Endometrial microvascular endothelial cells (primary cell): ENCODE results near the gene CHMP5. TPM values are rescaled to one million over a fixed set of nuclear protein-coding genes. Genes with fewer than 3 reads are reported as not detected.
"Not testable (repeated sequence)": the region's sequence is repeated elsewhere in the genome, so short reads cannot be mapped to it uniquely, and the experiment has no call there.

Source experiments
- in situ Hi-C: cut with HindIII; loops from 2 replicates; pipeline ENCODE4 v1.10.0; 2017; ENCODE audit warnings: low sequenced_read_pairs, low pct_unique_long_range_greater_than_20kb; ENCODE audit errors: inconsistent ontology term
- total RNA-seq: library from RNA; depleted of rRNA; stranded (reverse); fragments of >200 nt; gene quantifications from one replicate; pipeline ENCODE4 v1.2.3, GENCODE V29; 2015; ENCODE audit errors: inconsistent ontology term

CHMP5 gene
- total RNA-seq, 1 donor from 2014 or later: 69.4 TPM

GRCh38 chr9:33297432-33297831 lies 32.6 kb downstream of the CHMP5 start:
- in situ Hi-C loops: loop anchor here (25.0 kb wide), 1 partner anchor 165 kb away; the partner anchor contains the start of gene NOL6

- in situ Hi-C loops: no loop called here
Measured at GRCh38 chr9:33300546-33300945, 35.7 kb downstream of the CHMP5 start.

GRCh38 chr9:33304362-33304761 lies 39.5 kb downstream of the CHMP5 start:
- in situ Hi-C loops: no loop called here

- in situ Hi-C loops: no loop called here
Measured at GRCh38 chr9:33306037-33306436, 41.2 kb downstream of the CHMP5 start.

- in situ Hi-C loops: no loop called here
Measured at GRCh38 chr9:33307067-33307466, 42.2 kb downstream of the CHMP5 start.

- in situ Hi-C loops: no loop called here
Measured at GRCh38 chr9:33309903-33310302, 45.1 kb downstream of the CHMP5 start.

GRCh38 chr9:33310748-33311147 lies 45.9 kb downstream of the CHMP5 start:
- in situ Hi-C loops: no loop called here

- in situ Hi-C loops: no loop called here
Measured at GRCh38 chr9:33311953-33312352, 47.1 kb downstream of the CHMP5 start.

GRCh38 chr9:33315371-33315770 lies 50.5 kb downstream of the CHMP5 start:
- in situ Hi-C loops: no loop called here

GRCh38 chr9:33317136-33317535 lies 52.3 kb downstream of the CHMP5 start:
- in situ Hi-C loops: not testable (repeated sequence)

GRCh38 chr9:33318225-33318624 lies 53.4 kb downstream of the CHMP5 start:
- in situ Hi-C loops: no loop called here

GRCh38 chr9:33318781-33319180 lies 53.9 kb downstream of the CHMP5 start:
- in situ Hi-C loops: no loop called here

- in situ Hi-C loops: no loop called here
Measured at GRCh38 chr9:33320230-33320567, 55.4 kb downstream of the CHMP5 start.

- in situ Hi-C loops: no loop called here
Measured at GRCh38 chr9:33320568-33321261, 55.9 kb downstream of the CHMP5 start.

GRCh38 chr9:33329117-33329563 lies 64.3 kb downstream of the CHMP5 start:
- in situ Hi-C loops: no loop called here

GRCh38 chr9:33329979-33330378 lies 65.1 kb downstream of the CHMP5 start:
- in situ Hi-C loops: no loop called here

GRCh38 chr9:33331377-33331891 lies 66.6 kb downstream of the CHMP5 start:
- in situ Hi-C loops: no loop called here
